Tibial artery (tissue), 4 donors: ENCODE data around the gene AATF.

Source experiments
- DNase-seq, 2 donors: peaks; one replicate each; pipeline ENCODE4 v3.0.0-alpha.2; 2019
- H3K27ac ChIP-seq, 2 donors: fragments of 200-600 bp; sonication (generic) in 1 of 2; 1 replicate in 1 of 2; 2 replicates in 1 of 2; pipeline ENCODE4 v1.5.1; 2018 to 2019; ENCODE audit warnings: mild to moderate bottlenecking in 1 of 2
- H3K27me3 ChIP-seq, 2 donors: fragments of 200-600 bp; sonication (generic) in 1 of 2; one replicate each; pipeline versions ENCODE4 v1.5.1 to v1.6.0; 2016 to 2019
- H3K36me3 ChIP-seq, 3 donors: fragments of 200-600 bp; sonication (generic) in 2 of 3; one replicate each; pipeline ENCODE4 v1.5.1; 2016 to 2019; ENCODE audit warnings: mild to moderate bottlenecking in 2 of 3
- H3K4me1 ChIP-seq, 4 donors: fragments of 200-600 bp; sonication (generic) in 2 of 4; 1 replicate in 3 of 4; 2 replicates in 1 of 4; pipeline ENCODE4 v1.5.1; 2016 to 2019
- H3K4me3 ChIP-seq, 2 donors: fragments of 200-600 bp; sonication (generic) in 1 of 2; 1 replicate in 1 of 2; 2 replicates in 1 of 2; pipeline ENCODE4 v1.5.1; 2018 to 2019; ENCODE audit warnings: mild to moderate bottlenecking in 2 of 2
- H3K9me3 ChIP-seq, 3 donors: fragments of 200-600 bp; sonication (generic) in 1 of 3; one replicate each; pipeline ENCODE4 v1.5.1; 2016 to 2019
- CTCF ChIP-seq, 2 experiments: fragments of 200-600 bp in 1 of 2; fragments of 450-650 bp in 1 of 2; IDR thresholded peaks; one replicate each; pipeline ENCODE4 v1.5.1; 2017 to 2019; ENCODE audit warnings: antibody characterized with exemption in 2 of 2, mild to moderate bottlenecking in 1 of 2, moderate library complexity in 1 of 2
- intact Hi-C: fragments of 100-400 bp; cut with DNase I; formaldehyde crosslinking; loops from one replicate; pipeline ENCODE4 v1.15.0; 2023; ENCODE audit warnings: low total_unique reads

Gene AATF

GRCh38 chr17:36910513-36910912 is 38.2 kb upstream of the AATF start:
- no peak for TF ChIP-seq CTCF (IDR thresholded peaks at IDR 0.05)

GRCh38 chr17:36911001-36911400 is 37.8 kb upstream of the AATF start:
- Histone ChIP-seq H3K9me3 (no peaks in the 10 kb centered on the region), H3K27ac (no peak overlapping the region), H3K4me3 (no peak overlapping the region), H3K27me3 (peaks cover 0 to 61% of the 10 kb centered on the region in 2 donors), H3K4me1 (no peaks in the 10 kb centered on the region), H3K36me3 (no peaks in the 10 kb centered on the region)
- no peak for DNase-seq
- intact Hi-C loops = no loop called here
- no peak for TF ChIP-seq CTCF (IDR thresholded peaks at IDR 0.05)

More at GRCh38 chr17:36910513-36910912, 38.2 kb upstream of the AATF start:
- H3K4me3 ChIP-seq = no peak overlapping the region
- DNase-seq = no peak
- H3K4me1 ChIP-seq = no peaks in the 10 kb centered on the region
- no peak overlapping the region for H3K27ac ChIP-seq
- H3K36me3 ChIP-seq = no peaks in the 10 kb centered on the region
- H3K27me3 ChIP-seq = peaks cover 0 to 60% of the 10 kb centered on the region in 2 donors
- no peaks in the 10 kb centered on the region for H3K9me3 ChIP-seq
- intact Hi-C loops = no loop called here

- H3K27ac ChIP-seq = no peak overlapping the region
- TF ChIP-seq CTCF (IDR thresholded peaks at IDR 0.05) = no peak
- H3K9me3 ChIP-seq = no peaks in the 10 kb centered on the region
- intact Hi-C loops = no loop called here
- H3K4me3 ChIP-seq = no peak overlapping the region
- H3K36me3 ChIP-seq = no peaks in the 10 kb centered on the region
- H3K4me1 ChIP-seq = no peaks in the 10 kb centered on the region
- H3K27me3 ChIP-seq = peaks cover 0 to 60% of the 10 kb centered on the region in 2 donors
- no peak for DNase-seq
Measured at GRCh38 chr17:36913132-36913531, 35.6 kb upstream of the AATF start.

GRCh38 chr17:36918211-36918691 is 30.5 kb upstream of the AATF start:
- intact Hi-C loops = no loop called here
- Histone ChIP-seq H3K27ac (no peak overlapping the region), H3K4me1 (no peaks in the 10 kb centered on the region), H3K27me3 (peaks cover 0 to 68% of the 10 kb centered on the region in 2 donors), H3K36me3 (no peaks in the 10 kb centered on the region), H3K9me3 (no peaks in the 10 kb centered on the region), H3K4me3 (no peak overlapping the region)
- no peak for TF ChIP-seq CTCF (IDR thresholded peaks at IDR 0.05)
- no peak for DNase-seq

- no peak overlapping the region for H3K4me3 ChIP-seq
- no peaks in the 10 kb centered on the region for H3K9me3 ChIP-seq
- no peak for TF ChIP-seq CTCF (IDR thresholded peaks at IDR 0.05)
- H3K36me3 ChIP-seq = no peaks in the 10 kb centered on the region
- intact Hi-C loops = no loop called here
- no peak for DNase-seq
- peaks cover 0 to 75% of the 10 kb centered on the region in 2 donors for H3K27me3 ChIP-seq
- no peaks in the 10 kb centered on the region for H3K4me1 ChIP-seq
- H3K27ac ChIP-seq = no peak overlapping the region
Measured at GRCh38 chr17:36919407-36919968, 29.3 kb upstream of the AATF start.
